LNCaP clone FGC (cell line): ENCODE measurements around the gene HTR2A.

Experiments
- DNase-seq: peaks from one replicate; pipeline ENCODE4 v3.0.0-alpha.2; 2011; ENCODE audit warnings: low read depth
- H3K4me3 ChIP-seq: 2 replicates; pipeline ENCODE4 v1.5.1; 2011; ENCODE audit warnings: mild to moderate bottlenecking, low read depth, low read length, control low read depth
- CTCF ChIP-seq: IDR thresholded peaks from 2 replicates; pipeline ENCODE4 v1.5.1; 2012; ENCODE audit warnings: mild to moderate bottlenecking; ENCODE audit not compliant: control insufficient read depth, insufficient read depth; ENCODE audit errors: extremely low read depth

Gene HTR2A

DNA sequence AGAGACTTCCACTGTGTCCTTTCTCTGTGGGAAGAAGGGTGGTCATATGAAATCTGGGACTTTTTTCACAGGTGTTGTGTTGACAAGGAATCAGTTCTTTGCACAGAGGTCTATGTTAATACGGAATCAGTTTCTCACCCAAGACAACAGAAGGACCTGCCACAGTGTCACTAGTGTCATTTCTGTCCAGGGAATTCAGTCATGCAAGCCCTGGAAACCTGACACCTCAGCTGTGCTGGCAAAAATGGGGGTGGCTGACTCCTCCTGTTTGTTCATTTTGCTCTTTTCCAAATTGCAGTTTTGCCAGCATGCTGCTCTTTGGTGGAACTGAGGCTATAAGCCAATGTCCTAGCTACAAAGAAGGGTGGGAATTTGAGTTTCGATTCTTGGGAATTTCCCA is 50.1 kb downstream of the HTR2A start:
- no peak for DNase-seq
- no peak overlapping the region for H3K4me3 ChIP-seq
- TF ChIP-seq CTCF = no peak

GRCh38 chr13:46845146-46845545 is 51.7 kb downstream of the HTR2A start:
- DNase-seq = no peak
- no peak overlapping the region for H3K4me3 ChIP-seq
- no peak for TF ChIP-seq CTCF

- no peak overlapping the region for H3K4me3 ChIP-seq
- TF ChIP-seq CTCF = no peak
- no peak for DNase-seq
Measured at GRCh38 chr13:46844431-46844830, 52.4 kb downstream of the HTR2A start.

GRCh38 chr13:46839399-46839798 is 57.5 kb downstream of the HTR2A start:
- no peak for TF ChIP-seq CTCF
- H3K4me3 ChIP-seq = no peak overlapping the region
- no peak for DNase-seq

DNA sequence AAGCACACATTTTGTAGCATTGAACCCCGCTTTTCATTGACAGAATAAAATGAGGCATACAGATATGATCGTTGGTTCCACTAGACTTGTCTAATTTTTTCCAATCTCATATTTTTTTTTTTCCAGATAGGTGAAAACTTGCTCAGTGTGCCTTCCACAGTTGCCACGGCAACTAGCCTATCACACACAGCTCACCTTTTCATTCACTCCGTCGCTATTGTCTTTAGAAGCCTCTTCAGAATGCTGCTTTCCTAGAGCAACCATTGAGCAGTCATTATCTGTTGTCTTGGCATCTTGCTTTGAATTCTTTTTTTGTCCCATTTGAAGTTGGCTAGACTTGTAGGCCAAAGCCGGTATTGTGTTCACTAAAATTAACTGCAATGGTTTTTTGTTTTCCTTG is 62.2 kb downstream of the HTR2A start:
- no peak for DNase-seq
- H3K4me3 ChIP-seq = no peak overlapping the region
- TF ChIP-seq CTCF = no peak

DNA sequence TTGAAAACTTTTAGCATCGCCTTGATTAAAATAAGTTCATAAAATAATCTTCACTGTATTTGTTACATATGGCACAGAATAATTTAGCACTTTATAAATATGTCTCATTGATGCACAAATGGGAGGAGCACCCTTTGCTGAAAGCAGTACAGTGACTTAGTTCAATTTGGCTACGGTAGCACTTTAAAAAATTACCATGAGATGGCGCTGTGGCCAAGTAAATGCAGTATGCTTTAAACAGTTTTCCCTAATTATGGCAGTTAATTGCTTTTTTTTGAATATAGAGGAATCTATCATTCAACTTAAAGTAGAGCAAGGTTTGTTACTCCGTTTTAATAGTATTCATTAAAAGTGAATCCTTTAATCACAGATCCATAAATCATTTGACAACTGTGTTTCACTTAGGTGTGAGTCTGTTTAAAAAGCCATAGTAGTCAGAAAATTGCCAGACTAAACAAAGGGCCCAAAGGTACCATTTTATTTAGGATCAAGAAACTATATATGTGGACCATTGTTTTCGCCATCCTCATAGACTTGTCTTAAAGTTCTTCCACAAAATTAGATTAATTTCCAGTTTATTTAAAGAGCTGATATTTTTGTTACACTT is 65.2 kb downstream of the HTR2A start:
- H3K4me3 ChIP-seq = no peak overlapping the region
- DNase-seq = no peak
- TF ChIP-seq CTCF = peak; percentile 58

DNA sequence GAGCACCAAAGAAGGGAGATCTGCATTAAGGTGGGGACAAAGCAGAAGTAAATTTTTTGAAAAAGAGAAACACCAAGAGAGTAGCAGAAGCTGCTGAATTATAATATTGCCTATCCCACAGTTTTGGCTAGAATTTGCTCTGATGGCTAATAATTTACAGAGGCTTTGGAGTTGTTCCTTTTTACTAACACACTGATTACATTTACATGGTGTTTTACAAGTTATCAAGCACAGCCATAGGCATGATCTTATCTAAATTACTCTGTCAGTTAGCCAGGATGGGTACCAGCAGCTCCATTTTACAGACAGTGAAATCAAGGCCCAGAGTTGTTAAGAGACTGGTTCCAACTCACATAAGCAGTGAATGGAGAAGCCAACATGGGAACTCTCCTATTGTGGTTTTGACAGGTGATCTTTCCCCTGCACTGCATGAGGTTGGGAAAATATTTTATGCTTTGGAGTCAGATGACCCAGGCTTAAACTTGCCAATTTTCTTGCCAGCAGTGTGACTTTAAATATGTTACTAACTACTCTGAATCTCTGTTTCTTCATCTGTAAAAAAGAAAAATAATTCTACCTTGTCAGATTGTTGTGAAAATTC is 66.3 kb downstream of the HTR2A start:
- no peak for DNase-seq
- no peak for TF ChIP-seq CTCF
- no peak overlapping the region for H3K4me3 ChIP-seq
